HUES6 (cell line): ENCODE results near the gene FASTKD2.
"Not testable (repeated sequence)": the region's sequence is repeated elsewhere in the genome, so short reads cannot be mapped to it uniquely, and the experiment has no call there.

Source experiments
- H3K27ac ChIP-seq: 2 replicates; pipeline ENCODE4 v1.7.0; 2013; ENCODE audit warnings: low read depth, mild to moderate bottlenecking, low read length, inconsistent platforms
- H3K27me3 ChIP-seq: 2 replicates; pipeline ENCODE4 v1.6.1; 2013; ENCODE audit warnings: low read length; ENCODE audit not compliant: control insufficient read depth, insufficient read depth
- H3K36me3 ChIP-seq: 2 replicates; pipeline ENCODE4 v1.6.1; 2013; ENCODE audit warnings: low read length; ENCODE audit not compliant: control insufficient read depth, insufficient read depth
- H3K4me1 ChIP-seq: 2 replicates; pipeline ENCODE4 v1.6.1; 2013; ENCODE audit warnings: low read length; ENCODE audit not compliant: control insufficient read depth, insufficient read depth
- H3K4me3 ChIP-seq: 2 replicates; pipeline ENCODE4 v1.5.1; 2013; ENCODE audit warnings: low read depth, low read length
- H3K9ac ChIP-seq: one replicate; pipeline ENCODE4 v1.6.1; 2013; ENCODE audit warnings: mild to moderate bottlenecking, low read length
- H3K9me3 ChIP-seq: 2 replicates; pipeline ENCODE4 v1.6.1; 2013; ENCODE audit warnings: low read depth, low read length; ENCODE audit not compliant: control insufficient read depth, insufficient read depth

Gene FASTKD2

DNA sequence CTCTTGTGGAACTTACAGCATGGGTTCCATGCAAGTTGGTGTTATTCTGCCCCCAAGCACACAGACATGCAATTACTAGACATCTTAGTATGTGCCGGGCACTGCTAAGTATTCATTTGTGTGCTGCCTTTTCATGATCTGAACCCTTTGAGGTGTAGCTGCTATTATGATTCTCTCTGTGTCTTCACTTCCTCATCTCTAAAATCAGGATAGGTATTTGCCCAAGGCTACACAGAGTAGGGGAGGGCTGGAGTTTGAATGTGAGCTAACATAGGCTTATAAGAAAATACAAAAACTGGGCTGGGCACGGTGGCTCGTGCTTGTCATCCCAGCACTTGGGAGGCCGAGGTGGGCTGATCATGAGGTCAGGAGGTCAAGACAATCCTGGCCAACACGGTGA is 27.2 kb downstream of the FASTKD2 start:
- Histone ChIP-seq H3K27ac (no peak overlapping the region), H3K9ac (no peak overlapping the region), H3K36me3 (peaks cover 70% of the 10 kb centered on the region), H3K4me1 (no peaks in the 10 kb centered on the region), H3K9me3 (no peaks in the 10 kb centered on the region), H3K27me3 (no peaks in the 10 kb centered on the region), H3K4me3 (no peak overlapping the region)

DNA sequence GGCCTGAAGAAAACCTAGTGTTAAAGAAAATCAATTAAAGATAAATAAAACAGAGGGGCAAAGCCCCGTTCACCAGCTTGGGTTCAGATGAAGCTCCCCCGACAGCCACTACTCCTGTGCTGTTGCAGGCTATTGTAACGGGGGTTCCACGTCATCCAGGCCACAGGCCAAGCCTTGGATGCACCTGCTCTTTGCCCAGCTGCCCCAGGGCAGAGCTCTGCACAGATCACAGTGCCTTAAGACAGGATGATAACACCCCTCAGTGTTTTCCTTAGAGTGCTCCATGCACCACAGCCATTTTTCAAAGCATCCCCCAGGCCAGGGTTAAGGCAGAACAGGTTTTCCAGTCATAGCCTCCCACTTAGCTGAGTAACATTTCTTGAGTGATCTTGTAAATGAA is 32.0 kb downstream of the FASTKD2 start:
- Histone ChIP-seq H3K36me3 (peaks cover 23% of the 10 kb centered on the region), H3K9ac (no peak overlapping the region), H3K27ac (no peak overlapping the region), H3K9me3 (no peaks in the 10 kb centered on the region), H3K4me1 (peaks cover 21% of the 10 kb centered on the region), H3K4me3 (no peak overlapping the region), H3K27me3 (no peaks in the 10 kb centered on the region)

DNA sequence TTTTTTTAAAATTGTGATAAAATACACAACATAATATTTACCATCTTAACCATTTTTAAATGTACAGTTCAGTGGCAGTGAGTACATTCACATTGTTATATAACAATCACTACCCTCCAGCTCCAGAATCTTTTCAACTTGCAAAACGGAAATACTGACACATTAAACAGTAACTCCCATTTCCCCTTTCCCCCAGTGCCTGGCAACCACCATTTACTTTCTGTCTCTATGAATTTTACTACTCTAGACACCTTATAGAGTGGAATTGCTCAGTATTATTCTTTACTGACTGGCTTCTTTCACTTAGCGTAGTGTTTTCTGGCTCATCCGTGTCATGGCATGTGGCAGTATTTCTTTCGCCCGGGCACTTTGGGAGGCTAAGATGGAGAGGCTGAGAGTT is 32.6 kb downstream of the FASTKD2 start:
- Histone ChIP-seq H3K4me1 (peaks cover 27% of the 10 kb centered on the region), H3K9me3 (no peaks in the 10 kb centered on the region), H3K27ac (no peak overlapping the region), H3K9ac (no peak overlapping the region), H3K36me3 (peaks cover 19% of the 10 kb centered on the region), H3K4me3 (no peak overlapping the region), H3K27me3 (no peaks in the 10 kb centered on the region)

DNA sequence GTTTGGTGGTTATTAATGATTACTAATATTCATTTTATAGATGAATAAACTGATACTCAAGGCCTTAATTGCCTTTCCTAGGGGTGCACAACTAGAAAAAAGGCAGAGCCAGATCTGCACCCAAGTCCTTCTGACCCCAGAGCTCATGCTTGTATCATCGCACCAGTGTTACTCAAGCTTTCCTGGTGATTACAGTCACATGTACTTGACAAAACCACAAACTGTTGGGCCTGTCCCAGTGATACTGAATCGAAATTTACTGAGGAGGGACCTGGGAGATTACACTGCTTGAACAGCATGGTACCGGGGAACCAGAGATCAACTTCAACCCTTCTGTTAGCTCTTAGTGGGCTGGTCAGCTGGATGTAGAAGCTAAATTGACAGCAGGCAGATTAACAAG is 33.7 kb downstream of the FASTKD2 start:
- peaks cover 12% of the 10 kb centered on the region for H3K36me3 ChIP-seq
- H3K4me1 ChIP-seq: peaks cover 38% of the 10 kb centered on the region
- H3K4me3 ChIP-seq: no peak overlapping the region
- H3K9me3 ChIP-seq: no peaks in the 10 kb centered on the region
- H3K27me3 ChIP-seq: no peaks in the 10 kb centered on the region
- H3K9ac ChIP-seq: no peak overlapping the region
- no peak overlapping the region for H3K27ac ChIP-seq

DNA sequence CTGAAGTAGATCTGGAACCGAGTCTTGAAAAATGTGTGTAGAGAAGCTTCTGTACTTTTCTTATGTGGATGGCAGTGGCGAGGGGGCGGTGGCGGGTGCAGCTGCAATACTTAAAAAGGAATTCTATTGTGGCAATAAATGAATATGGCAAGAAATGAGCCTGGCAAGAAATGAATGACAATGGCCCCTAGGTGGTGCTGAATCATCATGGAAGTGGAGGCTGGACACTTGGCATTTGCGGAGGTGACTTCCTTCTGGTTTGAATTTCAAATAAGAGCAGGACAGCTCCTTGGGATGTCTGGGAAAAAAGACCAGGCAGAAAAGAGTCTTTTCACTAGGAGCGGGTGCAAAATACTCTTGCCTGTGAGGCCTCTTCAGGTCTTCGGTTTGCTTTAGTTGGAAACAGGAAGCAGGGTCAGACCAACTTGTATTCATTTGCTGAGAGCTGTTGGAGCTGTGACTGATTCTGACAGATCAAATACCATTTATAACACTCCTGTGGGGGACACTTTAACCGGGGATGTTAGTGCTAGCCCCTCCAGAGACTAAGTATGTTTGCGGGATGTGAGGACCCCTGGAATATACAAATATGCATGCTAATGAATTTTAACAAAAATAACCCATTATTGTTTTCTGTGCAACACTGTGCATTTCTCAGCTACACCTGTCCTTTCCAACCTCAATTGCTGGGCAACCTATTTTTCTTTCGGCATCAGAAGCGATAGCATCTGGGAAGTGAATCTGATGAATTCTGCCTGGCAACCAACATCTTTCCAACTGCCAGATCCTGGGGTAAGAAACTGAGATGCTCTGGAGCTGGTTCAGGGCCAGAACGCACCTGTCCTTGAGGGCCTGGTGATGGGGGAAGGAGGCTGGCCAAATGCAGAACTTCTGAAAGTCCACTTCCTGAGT is 35.4 kb downstream of the FASTKD2 start:
- Histone ChIP-seq H3K27ac (no peak overlapping the region), H3K4me3 (no peak overlapping the region), H3K4me1 (peaks cover 54% of the 10 kb centered on the region), H3K36me3 (peaks cover 19% of the 10 kb centered on the region), H3K27me3 (no peaks in the 10 kb centered on the region), H3K9me3 (no peaks in the 10 kb centered on the region), H3K9ac (no peak overlapping the region)

DNA sequence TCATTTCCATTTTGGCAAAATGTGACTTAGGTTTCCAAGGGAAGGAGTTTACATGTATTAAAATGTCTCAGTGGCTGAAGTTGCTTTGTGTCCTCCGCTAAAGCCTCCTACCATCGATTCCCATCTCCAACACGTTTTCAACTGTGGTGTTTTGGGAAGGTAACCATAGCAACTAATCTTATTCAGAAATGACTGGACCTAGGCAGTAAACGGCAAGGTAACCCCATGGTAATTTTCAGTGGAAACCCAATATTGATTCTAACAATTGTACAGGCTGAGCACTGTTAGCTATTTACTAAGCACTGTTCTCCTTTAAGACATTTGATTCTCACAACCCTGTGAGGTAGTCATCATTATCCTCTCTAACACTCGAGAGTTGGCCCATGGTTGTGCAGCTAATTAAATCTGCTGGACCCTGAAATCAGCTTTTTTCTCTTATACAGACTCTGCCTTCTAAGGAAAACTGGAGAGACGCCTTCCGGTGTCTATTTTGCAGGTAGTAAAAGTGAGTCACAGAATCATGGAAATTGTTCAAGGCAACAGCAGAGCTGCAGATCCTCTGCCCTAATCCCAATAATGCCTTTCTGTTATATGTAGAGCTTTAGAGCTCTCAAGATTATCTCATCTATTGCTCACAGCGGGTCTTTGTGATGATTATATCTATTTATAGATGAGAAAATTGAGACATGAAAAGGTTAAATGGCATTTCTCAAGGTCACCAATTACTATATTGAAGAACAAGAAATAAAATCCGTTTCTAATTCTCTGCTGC is 36.2 kb downstream of the FASTKD2 start:
- Histone ChIP-seq H3K4me3 (no peak overlapping the region), H3K4me1 (peaks cover 61% of the 10 kb centered on the region)

DNA sequence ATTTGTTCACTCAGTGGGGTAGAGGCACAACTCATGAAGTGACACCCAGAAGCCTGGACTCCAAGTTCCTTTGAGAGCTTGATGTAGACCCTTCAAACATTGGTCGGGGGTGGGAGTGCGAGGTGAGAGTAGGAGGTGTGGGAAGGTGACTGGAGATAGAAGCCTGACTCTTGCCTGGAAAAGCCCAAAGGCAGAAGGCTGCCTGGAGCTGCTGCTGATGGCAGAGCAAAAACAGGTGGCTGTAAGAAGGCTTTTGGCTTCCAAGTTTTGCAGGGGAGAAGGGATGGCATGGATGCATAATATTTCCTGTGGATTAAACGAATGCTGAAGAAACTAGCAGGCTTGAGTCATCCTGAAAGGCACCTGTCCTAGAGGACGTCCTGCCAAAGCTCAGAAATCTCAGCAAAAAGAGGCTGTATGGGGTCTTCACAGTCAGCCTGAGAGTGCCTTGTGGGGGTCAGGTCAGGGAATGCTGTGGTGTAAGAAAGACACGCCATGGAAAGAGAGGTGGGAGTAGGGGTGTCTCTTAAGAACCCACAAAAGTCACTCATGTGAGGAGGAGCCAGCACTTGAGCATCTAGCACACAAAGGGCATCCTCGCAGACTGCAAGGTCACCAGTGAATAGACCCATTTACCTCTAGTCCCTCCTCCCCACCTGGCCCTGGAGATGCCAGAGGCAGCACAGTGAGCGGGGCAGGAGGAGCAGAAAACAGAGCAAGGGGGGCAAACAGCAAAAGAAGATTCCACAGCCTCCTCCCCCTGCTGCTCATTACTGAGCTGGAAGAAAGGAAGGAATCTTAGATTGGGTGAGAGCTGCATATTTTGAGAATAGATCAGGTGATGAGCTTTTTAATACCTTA is 37.5 kb downstream of the FASTKD2 start:
- H3K9ac ChIP-seq: no peak overlapping the region
- no peaks in the 10 kb centered on the region for H3K9me3 ChIP-seq
- H3K4me3 ChIP-seq: no peak overlapping the region
- peaks cover 61% of the 10 kb centered on the region for H3K4me1 ChIP-seq
- no peaks in the 10 kb centered on the region for H3K27me3 ChIP-seq
- H3K27ac ChIP-seq: no peak overlapping the region
- peaks cover 34% of the 10 kb centered on the region for H3K36me3 ChIP-seq

More for the DNA sequence above, 36.2 kb downstream of the FASTKD2 start:
- H3K27me3 ChIP-seq: no peaks in the 10 kb centered on the region
- peaks cover 27% of the 10 kb centered on the region for H3K36me3 ChIP-seq
- no peaks in the 10 kb centered on the region for H3K9me3 ChIP-seq
- no peak overlapping the region for H3K27ac ChIP-seq
- no peak overlapping the region for H3K9ac ChIP-seq

DNA sequence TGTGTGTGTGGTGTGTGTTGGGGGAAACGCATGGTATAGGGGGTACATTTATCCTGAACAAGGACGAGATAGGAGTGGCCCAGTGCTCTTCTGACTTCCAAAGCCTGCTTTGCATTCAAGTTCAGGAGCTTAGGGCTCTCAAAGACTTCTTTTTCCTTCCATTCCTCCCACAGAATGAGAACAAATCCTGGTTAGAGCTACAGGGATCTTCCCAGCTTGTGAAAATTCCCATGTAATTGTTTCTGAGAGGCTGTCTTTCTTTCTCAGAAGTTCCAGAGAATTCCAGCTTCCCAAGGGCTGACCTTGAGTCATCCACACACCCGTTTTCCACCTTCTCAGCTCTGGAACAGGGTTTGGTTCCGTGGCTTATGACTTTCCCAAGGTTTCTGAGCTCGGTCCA is 38.9 kb downstream of the FASTKD2 start:
- H3K36me3 ChIP-seq: peaks cover 39% of the 10 kb centered on the region
- H3K4me1 ChIP-seq: peaks cover 61% of the 10 kb centered on the region
- H3K9ac ChIP-seq: no peak overlapping the region
- no peak overlapping the region for H3K4me3 ChIP-seq
- H3K27me3 ChIP-seq: no peaks in the 10 kb centered on the region
- no peaks in the 10 kb centered on the region for H3K9me3 ChIP-seq
- H3K27ac ChIP-seq: peak overlapping the region; percentile 74; the same call in 1 of the 2 replicates

DNA sequence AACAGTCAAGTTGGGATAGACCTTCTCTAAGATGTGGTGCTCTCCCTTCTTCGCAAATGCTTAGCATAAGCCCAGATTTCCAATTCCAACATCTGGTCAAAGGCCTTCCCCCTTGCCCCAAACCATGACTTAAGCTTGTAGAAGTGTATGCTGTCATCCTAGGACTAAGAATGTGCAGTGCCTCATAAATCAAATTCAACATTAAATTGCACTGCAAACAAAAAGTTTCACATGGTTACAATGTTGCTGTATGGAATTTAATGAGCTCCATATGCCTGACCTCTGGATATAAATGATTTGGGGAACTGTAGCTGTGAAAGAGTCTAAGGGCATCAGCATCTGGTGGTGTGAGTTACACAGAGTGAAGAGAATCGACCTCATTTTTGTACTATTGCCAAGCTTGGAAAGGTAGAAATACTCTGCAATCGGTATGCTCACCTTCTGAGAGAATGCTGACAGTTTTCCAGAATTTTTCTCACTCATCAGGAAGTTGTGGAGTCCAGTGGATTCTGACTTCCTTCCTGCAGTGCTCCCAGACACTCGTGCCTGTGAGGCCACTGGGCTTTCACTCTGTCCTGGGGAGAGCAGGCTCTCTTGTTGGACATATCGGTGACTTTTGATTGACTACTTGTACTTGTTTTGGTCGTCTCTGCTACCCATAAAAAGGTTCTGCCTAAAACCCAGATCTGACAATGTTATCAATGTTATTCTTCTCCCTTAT is 40.6 kb downstream of the FASTKD2 start:
- Histone ChIP-seq H3K9me3 (no peaks in the 10 kb centered on the region), H3K36me3 (peaks cover 44% of the 10 kb centered on the region), H3K27me3 (no peaks in the 10 kb centered on the region), H3K27ac (peak overlapping the region; percentile 92), H3K4me1 (peaks cover 48% of the 10 kb centered on the region), H3K4me3 (peak overlapping the region; percentile 25; the same call in 1 of the 2 replicates), H3K9ac (peak overlapping the region; percentile 61)

DNA sequence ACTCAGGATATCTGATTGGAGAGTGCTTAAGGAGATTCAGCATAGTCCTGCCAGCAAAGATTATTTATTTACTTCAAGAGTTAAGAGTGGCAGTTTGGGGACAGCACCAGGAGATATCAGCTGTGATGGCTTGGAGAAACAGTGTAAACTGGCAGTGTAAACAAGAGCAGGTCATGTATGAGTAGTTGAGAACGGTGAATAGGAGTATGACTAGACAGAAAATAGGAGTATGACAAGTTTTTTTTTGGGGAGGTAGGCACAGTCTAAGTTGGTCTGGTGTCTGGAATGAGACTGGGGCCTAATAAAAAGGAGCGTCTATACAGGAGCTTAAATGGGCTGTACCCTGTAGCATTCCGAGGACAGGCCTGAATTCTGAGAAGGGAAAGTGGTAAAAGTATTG is 42.2 kb downstream of the FASTKD2 start:
- not testable (repeated sequence) for H3K27me3 ChIP-seq, H3K27ac ChIP-seq, H3K9me3 ChIP-seq
- Histone ChIP-seq H3K4me1 (peaks cover 40% of the 10 kb centered on the region), H3K4me3 (peak overlapping the region; percentile 35; the same call in 1 of the 2 replicates), H3K36me3 (peaks cover 44% of the 10 kb centered on the region), H3K9ac (peak overlapping the region; percentile 66)
